ENCODE data around the gene SLC37A4.
"Not testable (repeated sequence)": the region's sequence is repeated elsewhere in the genome, so short reads cannot be mapped to it uniquely, and the experiment has no call there.

SLC37A4 gene

GRCh38 chr11:119016216-119017009 lies 14.3 kb downstream of the SLC37A4 start:
- no peak for DNase-seq

- no peak for DNase-seq
These were observed 15.5 kb downstream of the SLC37A4 start for GRCh38 chr11:119015054-119015611.

GRCh38 chr11:119014209-119014924 lies 16.3 kb downstream of the SLC37A4 start:
- DNase-seq = no peak

GRCh38 chr11:119012629-119013170 lies 18.0 kb downstream of the SLC37A4 start:
- no peak for DNase-seq

- DNase-seq = no peak
These were observed 19.1 kb downstream of the SLC37A4 start for GRCh38 chr11:119011476-119012053.

- DNase-seq = no peak
These were observed 24.0 kb downstream of the SLC37A4 start for GRCh38 chr11:119006656-119007055.

GRCh38 chr11:119000906-119001305 lies 29.8 kb downstream of the SLC37A4 start:
- no peak for DNase-seq

- no peak for DNase-seq
These were observed 31.9 kb downstream of the SLC37A4 start for GRCh38 chr11:118998822-118999221.

GRCh38 chr11:118998388-118998717 lies 32.3 kb downstream of the SLC37A4 start:
- DNase-seq = no peak

- peak; percentile 86 for DNase-seq
These were observed 32.9 kb downstream of the SLC37A4 start, which contains the start of gene CENATAC for GRCh38 chr11:118997627-118998387. TSS of gene CENATAC (plus strand) at chr11:118998138. CDS start at chr11:118998198, 60 bp downstream.

GRCh38 chr11:118996926-118997626 lies 33.6 kb downstream of the SLC37A4 start:
- DNase-seq = no peak

GRCh38 chr11:118991486-118992038 lies 39.1 kb downstream of the SLC37A4 start:
- DNase-seq = not testable (repeated sequence)

- peak; percentile 73 for DNase-seq
These were observed 42.4 kb downstream of the SLC37A4 start for GRCh38 chr11:118988280-118988679.

- no peak for DNase-seq
These were observed 45.9 kb downstream of the SLC37A4 start for GRCh38 chr11:118984825-118985224.

- DNase-seq = not testable (repeated sequence)
These were observed 46.3 kb downstream of the SLC37A4 start for GRCh38 chr11:118984337-118984736.

GRCh38 chr11:118980191-118980881 lies 50.3 kb downstream of the SLC37A4 start:
- no peak for DNase-seq

- peak; percentile 15 for DNase-seq
These were observed 51.2 kb downstream of the SLC37A4 start for GRCh38 chr11:118979434-118979833.

- no peak for DNase-seq
These were observed 54.6 kb downstream of the SLC37A4 start for GRCh38 chr11:118975771-118976709.
